Kidney epithelial cell (primary cell): ENCODE measurements around the gene PALM. TPM values are rescaled to one million over a fixed set of nuclear protein-coding genes. Genes with fewer than 3 reads are reported as not detected.
"Not testable (repeated sequence)": the region's sequence is repeated elsewhere in the genome, so short reads cannot be mapped to it uniquely, and the experiment has no call there.

Experiments used
- DNase-seq: peaks from one replicate; pipeline ENCODE4 v3.0.0-alpha.2; 2010; ENCODE audit warnings: low read depth
- H3K27me3 ChIP-seq: 2 replicates; pipeline ENCODE4 v1.6.0; 2011; ENCODE audit warnings: low read length; ENCODE audit not compliant: control insufficient read depth, insufficient read depth
- H3K36me3 ChIP-seq: 2 replicates; pipeline ENCODE4 v1.5.1; 2011; ENCODE audit warnings: low read length; ENCODE audit not compliant: control insufficient read depth, insufficient read depth
- H3K4me3 ChIP-seq: 2 replicates; pipeline ENCODE4 v1.5.1; 2011; ENCODE audit warnings: low read depth, mild to moderate bottlenecking, control low read depth, low read length
- CTCF ChIP-seq: IDR thresholded peaks from 2 replicates; pipeline ENCODE4 v1.5.1; 2011; ENCODE audit warnings: mild to moderate bottlenecking, moderate library complexity, low read length, control low read depth, inconsistent platforms; ENCODE audit not compliant: insufficient read depth, poor library complexity, severe bottlenecking
- total RNA-seq: library from RNA; depleted of rRNA; stranded (reverse); fragments of >200 nt; gene quantifications from 2 replicates; pipeline ENCODE4 v1.2.3, GENCODE V29; 2015

PALM gene
- total RNA-seq, 1 donor from 2014 or later, result 49.8 TPM

- DNase-seq, result no peak
- Histone ChIP-seq H3K4me3 (no peak overlapping the region), H3K27me3 (no peaks in the 10 kb centered on the region), H3K36me3 (no peaks in the 10 kb centered on the region)
- TF ChIP-seq CTCF, result no peak
Observed at GRCh38 chr19:742540-743075, 33.9 kb downstream of the PALM start.

GRCh38 chr19:743168-743687, 34.5 kb downstream of the PALM start:
- H3K27me3 ChIP-seq, result no peaks in the 10 kb centered on the region
- TF ChIP-seq CTCF, result no peak
- H3K4me3 ChIP-seq, result no peak overlapping the region
- no peak for DNase-seq
- H3K36me3 ChIP-seq, result no peaks in the 10 kb centered on the region

- H3K36me3 ChIP-seq, DNase-seq, H3K4me3 ChIP-seq, H3K27me3 ChIP-seq: not testable (repeated sequence)
Observed at GRCh38 chr19:745138-745537, 36.4 kb downstream of the PALM start.

- no peak for DNase-seq
- H3K4me3 ChIP-seq, result no peak overlapping the region
- no peak for TF ChIP-seq CTCF
- no peaks in the 10 kb centered on the region for H3K27me3 ChIP-seq
- no peaks in the 10 kb centered on the region for H3K36me3 ChIP-seq
Observed at GRCh38 chr19:746208-746819, 37.6 kb downstream of the PALM start.

GRCh38 chr19:746956-747355, 38.2 kb downstream of the PALM start:
- TF ChIP-seq CTCF, result no peak
- Histone ChIP-seq H3K27me3 (no peaks in the 10 kb centered on the region), H3K36me3 (no peaks in the 10 kb centered on the region), H3K4me3 (no peak overlapping the region)
- no peak for DNase-seq

GRCh38 chr19:747432-748273, 38.9 kb downstream of the PALM start:
- H3K27me3 ChIP-seq, result no peaks in the 10 kb centered on the region
- no peaks in the 10 kb centered on the region for H3K36me3 ChIP-seq
- no peak overlapping the region for H3K4me3 ChIP-seq
- DNase-seq, result no peak
- no peak for TF ChIP-seq CTCF
